Neural progenitor cell (in vitro differentiated cells): ENCODE data around the gene DNAJC1. TPM values are rescaled to one million over a fixed set of nuclear protein-coding genes. Genes with fewer than 3 reads are reported as not detected.
"Not testable (repeated sequence)": the region's sequence is repeated elsewhere in the genome, so short reads cannot be mapped to it uniquely, and the experiment has no call there.

ENCODE experiments used
- DNase-seq: peaks from one replicate; pipeline ENCODE4 v3.0.0-alpha.2; 2016; ENCODE audit warnings: low spot score
- H2AFZ ChIP-seq: fragments of 200-600 bp; sonication (generic); replicated peaks from 2 replicates; pipeline ENCODE4 v1.6.1; 2016; ENCODE audit warnings: antibody characterized with exemption
- H3F3A ChIP-seq: fragments of 200-600 bp; sonication (generic); 2 replicates; pipeline ENCODE4 v1.6.1; 2016; ENCODE audit warnings: antibody characterized with exemption, low read depth
- H3K27ac ChIP-seq: fragments of 200-600 bp; sonication (generic); 2 replicates; pipeline ENCODE4 v1.5.1; 2016; ENCODE audit warnings: mild to moderate bottlenecking
- H3K27me3 ChIP-seq: fragments of 200-600 bp; sonication (generic); 2 replicates; pipeline ENCODE4 v1.6.1; 2016; ENCODE audit warnings: mild to moderate bottlenecking, moderate library complexity
- H3K36me3 ChIP-seq: fragments of 200-600 bp; sonication (generic); 2 replicates; pipeline ENCODE4 v1.5.1; 2016
- H3K4me1 ChIP-seq: fragments of 200-600 bp; sonication (generic); 2 replicates; pipeline ENCODE4 v1.6.1; 2016; ENCODE audit warnings: mixed run types
- H3K4me2 ChIP-seq: fragments of 200-600 bp; sonication (generic); 2 replicates; pipeline ENCODE4 v1.6.1; 2016
- H3K4me3 ChIP-seq: fragments of 200-600 bp; sonication (generic); 2 replicates; pipeline ENCODE4 v1.5.1; 2016
- H3K79me2 ChIP-seq: fragments of 200-600 bp; sonication (generic); 2 replicates; pipeline ENCODE4 v1.6.1; 2016; ENCODE audit warnings: low read depth
- H3K9ac ChIP-seq: fragments of 200-600 bp; sonication (generic); 2 replicates; pipeline ENCODE4 v1.6.1; 2016
- H3K9me3 ChIP-seq: fragments of 200-600 bp; sonication (generic); 2 replicates; pipeline ENCODE4 v1.5.1; 2016; ENCODE audit warnings: low read depth
- H4K20me1 ChIP-seq: fragments of 200-600 bp; sonication (generic); 2 replicates; pipeline ENCODE4 v1.6.1; 2016; ENCODE audit warnings: low read depth
- H3K27ac Mint-ChIP-seq: 3 replicates; pipeline ENCODE4 v1.8.0; 2021; ENCODE audit warnings: mixed read lengths
- H3K27me3 Mint-ChIP-seq: 2 replicates; pipeline ENCODE4 v1.8.0; 2022; ENCODE audit warnings: low read depth, mild to moderate bottlenecking, inconsistent platforms, moderate library complexity, mixed read lengths; ENCODE audit not compliant: insufficient read depth
- H3K36me3 Mint-ChIP-seq: 3 replicates; pipeline ENCODE4 v1.8.0; 2021; ENCODE audit warnings: mixed read lengths
- H3K4me1 Mint-ChIP-seq: 3 replicates; pipeline ENCODE4 v1.8.0; 2021; ENCODE audit warnings: mixed read lengths
- H3K4me3 Mint-ChIP-seq: 3 replicates; pipeline ENCODE4 v1.8.0; 2021; ENCODE audit warnings: mild to moderate bottlenecking, moderate library complexity, mixed read lengths
- H3K9me3 Mint-ChIP-seq: 3 replicates; pipeline ENCODE4 v1.8.0; 2020; ENCODE audit warnings: mixed read lengths
- EZH2 ChIP-seq: fragments of 200-600 bp; sonication (generic); IDR thresholded peaks from 2 replicates; pipeline ENCODE4 v1.6.1; 2017; ENCODE audit warnings: antibody characterized with exemption, mild to moderate bottlenecking, moderate library complexity
- EZH2phosphoT487 ChIP-seq: fragments of 200-600 bp; sonication (generic); IDR thresholded peaks from 2 replicates; pipeline ENCODE4 v1.6.1; 2017; ENCODE audit warnings: antibody characterized with exemption
- total RNA-seq: library from RNA; depleted of rRNA; stranded (reverse); fragments of >200 nt; gene quantifications from 2 replicates; pipeline ENCODE4 v1.2.3, GENCODE V29; 2015; ENCODE audit warnings: low replicate concordance
- TF ChIP-seq, protein P1 (sequence below): fragments of 200-600 bp; sonication (generic); IDR thresholded peaks from 2 replicates; pipeline ENCODE4 v1.5.1; 2017; ENCODE audit warnings: antibody characterized with exemption, mild to moderate bottlenecking

Gene DNAJC1
- total RNA-seq, 1 donor from 2014 or later = 55.3 TPM

GRCh38 chr10:21843645-21844044 is 159.9 kb downstream of the DNAJC1 start:
- Histone ChIP-seq H3K9me3 (no peaks in the 10 kb centered on the region), H3K79me2 (no peaks in the 10 kb centered on the region), H3K4me2 (no peak overlapping the region), H3F3A (no peaks in the 10 kb centered on the region), H3K4me1 (no peaks in the 10 kb centered on the region), H3K27me3 (no peaks in the 10 kb centered on the region), H3K9ac (no peak overlapping the region), H4K20me1 (no peaks in the 10 kb centered on the region), H3K27ac (no peak overlapping the region), H2AFZ (no peak overlapping the region), H3K36me3 (no peaks in the 10 kb centered on the region), H3K4me3 (no peak overlapping the region)
- no peak overlapping the region for H3K4me3 Mint-ChIP-seq
- peaks cover 34% of the 10 kb centered on the region for H3K9me3 Mint-ChIP-seq
- TF ChIP-seq EZH2phosphoT487 (no peak), EZH2 (no peak)
- TF ChIP-seq, protein P1, sequence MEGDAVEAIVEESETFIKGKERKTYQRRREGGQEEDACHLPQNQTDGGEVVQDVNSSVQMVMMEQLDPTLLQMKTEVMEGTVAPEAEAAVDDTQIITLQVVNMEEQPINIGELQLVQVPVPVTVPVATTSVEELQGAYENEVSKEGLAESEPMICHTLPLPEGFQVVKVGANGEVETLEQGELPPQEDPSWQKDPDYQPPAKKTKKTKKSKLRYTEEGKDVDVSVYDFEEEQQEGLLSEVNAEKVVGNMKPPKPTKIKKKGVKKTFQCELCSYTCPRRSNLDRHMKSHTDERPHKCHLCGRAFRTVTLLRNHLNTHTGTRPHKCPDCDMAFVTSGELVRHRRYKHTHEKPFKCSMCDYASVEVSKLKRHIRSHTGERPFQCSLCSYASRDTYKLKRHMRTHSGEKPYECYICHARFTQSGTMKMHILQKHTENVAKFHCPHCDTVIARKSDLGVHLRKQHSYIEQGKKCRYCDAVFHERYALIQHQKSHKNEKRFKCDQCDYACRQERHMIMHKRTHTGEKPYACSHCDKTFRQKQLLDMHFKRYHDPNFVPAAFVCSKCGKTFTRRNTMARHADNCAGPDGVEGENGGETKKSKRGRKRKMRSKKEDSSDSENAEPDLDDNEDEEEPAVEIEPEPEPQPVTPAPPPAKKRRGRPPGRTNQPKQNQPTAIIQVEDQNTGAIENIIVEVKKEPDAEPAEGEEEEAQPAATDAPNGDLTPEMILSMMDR = no peak
- no peaks in the 10 kb centered on the region for H3K4me1 Mint-ChIP-seq
- H3K27ac Mint-ChIP-seq = no peak overlapping the region
- H3K27me3 Mint-ChIP-seq = no peaks in the 10 kb centered on the region
- H3K36me3 Mint-ChIP-seq = peaks cover 29% of the 10 kb centered on the region
- no peak for DNase-seq

GRCh38 chr10:21841273-21841672 is 162.3 kb downstream of the DNAJC1 start:
- H3K36me3 Mint-ChIP-seq = peaks cover 22% of the 10 kb centered on the region
- not testable (repeated sequence) for H3K4me3 ChIP-seq, H2AFZ ChIP-seq, H3K4me1 ChIP-seq, H3K9ac ChIP-seq, H3K27ac ChIP-seq, H3K27me3 Mint-ChIP-seq, H3K4me3 Mint-ChIP-seq, H3K27ac Mint-ChIP-seq, H3K9me3 ChIP-seq, H3K4me2 ChIP-seq, H4K20me1 ChIP-seq, H3K27me3 ChIP-seq, H3K36me3 ChIP-seq, H3F3A ChIP-seq, H3K4me1 Mint-ChIP-seq, DNase-seq, H3K79me2 ChIP-seq
- peaks cover 35% of the 10 kb centered on the region for H3K9me3 Mint-ChIP-seq

- H3K27me3 ChIP-seq, H3F3A ChIP-seq, H3K27ac ChIP-seq, H3K4me1 ChIP-seq, H3K4me2 ChIP-seq, H3K4me1 Mint-ChIP-seq, H3K27ac Mint-ChIP-seq, H3K4me3 Mint-ChIP-seq, H3K9ac ChIP-seq, H4K20me1 ChIP-seq, H3K79me2 ChIP-seq, H3K36me3 ChIP-seq, DNase-seq, H3K27me3 Mint-ChIP-seq, H2AFZ ChIP-seq, H3K4me3 ChIP-seq: not testable (repeated sequence)
- H3K9me3 ChIP-seq = peaks cover 22% of the 10 kb centered on the region
- Mint-ChIP-seq H3K9me3 (peaks cover 68% of the 10 kb centered on the region), H3K36me3 (peaks cover 44% of the 10 kb centered on the region)
Measured at GRCh38 chr10:21837487-21837886, 166.0 kb downstream of the DNAJC1 start.

- not testable (repeated sequence) for H3K27ac Mint-ChIP-seq, H3K4me1 ChIP-seq, H3K27me3 ChIP-seq, H3K79me2 ChIP-seq, H3K36me3 ChIP-seq, H3K4me2 ChIP-seq, H3K9ac ChIP-seq, H2AFZ ChIP-seq, H3F3A ChIP-seq, H3K4me3 ChIP-seq, H3K27ac ChIP-seq, DNase-seq, H3K4me3 Mint-ChIP-seq, H3K4me1 Mint-ChIP-seq, H4K20me1 ChIP-seq, H3K27me3 Mint-ChIP-seq
- peaks cover 76% of the 10 kb centered on the region for H3K9me3 Mint-ChIP-seq
- peaks cover 59% of the 10 kb centered on the region for H3K36me3 Mint-ChIP-seq
- peaks cover 44% of the 10 kb centered on the region for H3K9me3 ChIP-seq
Measured at GRCh38 chr10:21834574-21834973, 169.0 kb downstream of the DNAJC1 start.

DNA sequence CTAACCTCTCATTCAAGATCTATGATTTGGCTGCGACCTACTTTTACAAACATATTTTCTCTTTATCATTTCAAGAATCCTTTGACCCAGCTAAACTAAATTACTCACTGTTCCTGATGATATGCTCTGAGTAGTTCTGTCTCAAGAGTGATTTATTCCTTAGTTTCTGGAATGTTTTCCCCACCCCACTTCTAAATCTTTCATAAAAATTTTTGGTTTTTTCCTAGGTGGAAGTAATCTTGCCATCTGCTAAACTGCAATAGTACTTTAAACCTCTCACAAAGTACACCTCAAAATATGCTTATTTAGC is 170.8 kb downstream of the DNAJC1 start:
- Mint-ChIP-seq H3K4me3 (no peak overlapping the region), H3K27me3 (peaks cover 2% of the 10 kb centered on the region), H3K36me3 (peaks cover 62% of the 10 kb centered on the region), H3K9me3 (peaks cover 81% of the 10 kb centered on the region), H3K4me1 (no peaks in the 10 kb centered on the region), H3K27ac (no peak overlapping the region)
- no peak for DNase-seq
- Histone ChIP-seq H3K27me3 (no peaks in the 10 kb centered on the region), H3K27ac (no peak overlapping the region), H3K4me3 (no peak overlapping the region), H3K4me1 (no peaks in the 10 kb centered on the region), H3K9me3 (peaks cover 45% of the 10 kb centered on the region), H4K20me1 (no peaks in the 10 kb centered on the region), H2AFZ (no peak overlapping the region), H3K9ac (no peak overlapping the region), H3K79me2 (no peaks in the 10 kb centered on the region), H3K4me2 (no peak overlapping the region), H3K36me3 (peaks cover 7% of the 10 kb centered on the region), H3F3A (no peaks in the 10 kb centered on the region)
- TF ChIP-seq EZH2phosphoT487 (no peak), EZH2 (no peak)
- TF ChIP-seq, protein P1 = no peak
